22Rv1 (cell line): ENCODE measurements around the gene DOCK7.

Experiments
- ZFX ChIP-seq: fragments of 450-650 bp; IDR thresholded peaks from 2 replicates; pipeline ENCODE4 v1.6.1; 2017; ENCODE audit warnings: antibody characterized with exemption, borderline replicate concordance
- TF ChIP-seq, protein P1 (sequence below): fragments of 450-650 bp; IDR thresholded peaks from 2 replicates; pipeline ENCODE4 v1.5.1; 2017; ENCODE audit warnings: mild to moderate bottlenecking

DNA sequence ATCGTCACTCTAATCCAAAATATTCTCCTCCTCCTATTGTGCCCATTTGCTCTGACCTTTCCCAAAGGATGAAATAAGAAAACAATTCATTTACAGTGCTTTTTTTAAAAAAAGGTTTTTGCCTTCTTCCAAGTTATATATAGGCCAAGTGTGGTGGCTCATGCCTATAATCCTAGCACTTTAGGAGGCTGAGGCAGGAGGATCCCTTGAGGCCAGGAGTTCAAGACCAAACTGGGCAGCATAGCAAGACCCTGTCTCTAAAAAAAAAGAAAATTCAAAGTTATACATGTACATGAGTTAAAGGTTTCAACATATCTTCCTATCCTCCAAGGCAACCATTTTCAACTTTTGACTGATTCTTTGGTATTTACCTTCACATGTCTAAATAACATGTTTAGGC, 261.4 kb downstream of the DOCK7 start:
- TF ChIP-seq, protein P1, sequence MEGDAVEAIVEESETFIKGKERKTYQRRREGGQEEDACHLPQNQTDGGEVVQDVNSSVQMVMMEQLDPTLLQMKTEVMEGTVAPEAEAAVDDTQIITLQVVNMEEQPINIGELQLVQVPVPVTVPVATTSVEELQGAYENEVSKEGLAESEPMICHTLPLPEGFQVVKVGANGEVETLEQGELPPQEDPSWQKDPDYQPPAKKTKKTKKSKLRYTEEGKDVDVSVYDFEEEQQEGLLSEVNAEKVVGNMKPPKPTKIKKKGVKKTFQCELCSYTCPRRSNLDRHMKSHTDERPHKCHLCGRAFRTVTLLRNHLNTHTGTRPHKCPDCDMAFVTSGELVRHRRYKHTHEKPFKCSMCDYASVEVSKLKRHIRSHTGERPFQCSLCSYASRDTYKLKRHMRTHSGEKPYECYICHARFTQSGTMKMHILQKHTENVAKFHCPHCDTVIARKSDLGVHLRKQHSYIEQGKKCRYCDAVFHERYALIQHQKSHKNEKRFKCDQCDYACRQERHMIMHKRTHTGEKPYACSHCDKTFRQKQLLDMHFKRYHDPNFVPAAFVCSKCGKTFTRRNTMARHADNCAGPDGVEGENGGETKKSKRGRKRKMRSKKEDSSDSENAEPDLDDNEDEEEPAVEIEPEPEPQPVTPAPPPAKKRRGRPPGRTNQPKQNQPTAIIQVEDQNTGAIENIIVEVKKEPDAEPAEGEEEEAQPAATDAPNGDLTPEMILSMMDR = no peak
- TF ChIP-seq ZFX = no peak
